ENCODE measurements around the gene TMEM154. TPM values are rescaled to one million over a fixed set of nuclear protein-coding genes. Genes with fewer than 3 reads are reported as not detected.

TMEM154 gene
- total RNA-seq, 1 donor = 11.2 TPM

DNA sequence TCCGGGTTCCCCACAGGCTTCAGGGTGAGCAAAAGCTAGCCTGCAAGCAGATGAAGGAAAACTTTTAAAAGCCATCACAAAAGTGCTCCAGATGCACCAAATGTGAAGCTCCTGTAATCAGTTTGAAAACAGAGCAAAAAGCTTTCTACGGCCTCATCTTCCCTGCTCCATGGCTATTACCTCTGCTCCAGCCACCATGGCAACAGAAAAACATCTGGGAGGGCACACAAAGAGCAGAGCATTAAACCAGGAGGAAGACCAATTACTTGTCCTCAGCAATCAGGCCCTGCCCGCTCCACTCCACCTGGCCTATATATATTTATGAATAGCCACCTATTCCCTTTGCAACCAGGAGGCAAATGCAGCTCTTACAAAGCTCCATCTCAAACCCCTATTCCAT, 33.6 kb downstream of the TMEM154 start:
- TF ChIP-seq, protein P1, sequence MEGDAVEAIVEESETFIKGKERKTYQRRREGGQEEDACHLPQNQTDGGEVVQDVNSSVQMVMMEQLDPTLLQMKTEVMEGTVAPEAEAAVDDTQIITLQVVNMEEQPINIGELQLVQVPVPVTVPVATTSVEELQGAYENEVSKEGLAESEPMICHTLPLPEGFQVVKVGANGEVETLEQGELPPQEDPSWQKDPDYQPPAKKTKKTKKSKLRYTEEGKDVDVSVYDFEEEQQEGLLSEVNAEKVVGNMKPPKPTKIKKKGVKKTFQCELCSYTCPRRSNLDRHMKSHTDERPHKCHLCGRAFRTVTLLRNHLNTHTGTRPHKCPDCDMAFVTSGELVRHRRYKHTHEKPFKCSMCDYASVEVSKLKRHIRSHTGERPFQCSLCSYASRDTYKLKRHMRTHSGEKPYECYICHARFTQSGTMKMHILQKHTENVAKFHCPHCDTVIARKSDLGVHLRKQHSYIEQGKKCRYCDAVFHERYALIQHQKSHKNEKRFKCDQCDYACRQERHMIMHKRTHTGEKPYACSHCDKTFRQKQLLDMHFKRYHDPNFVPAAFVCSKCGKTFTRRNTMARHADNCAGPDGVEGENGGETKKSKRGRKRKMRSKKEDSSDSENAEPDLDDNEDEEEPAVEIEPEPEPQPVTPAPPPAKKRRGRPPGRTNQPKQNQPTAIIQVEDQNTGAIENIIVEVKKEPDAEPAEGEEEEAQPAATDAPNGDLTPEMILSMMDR (IDR thresholded peaks at IDR 0.05; ENCODE audit: insufficient read depth, low read depth, low read length) = no peak
- H3K4me3 ChIP-seq (ENCODE audit: low read depth, low read length) = no peak overlapping the region
- no peak for DNase-seq (ENCODE audit: low read depth)

DNA sequence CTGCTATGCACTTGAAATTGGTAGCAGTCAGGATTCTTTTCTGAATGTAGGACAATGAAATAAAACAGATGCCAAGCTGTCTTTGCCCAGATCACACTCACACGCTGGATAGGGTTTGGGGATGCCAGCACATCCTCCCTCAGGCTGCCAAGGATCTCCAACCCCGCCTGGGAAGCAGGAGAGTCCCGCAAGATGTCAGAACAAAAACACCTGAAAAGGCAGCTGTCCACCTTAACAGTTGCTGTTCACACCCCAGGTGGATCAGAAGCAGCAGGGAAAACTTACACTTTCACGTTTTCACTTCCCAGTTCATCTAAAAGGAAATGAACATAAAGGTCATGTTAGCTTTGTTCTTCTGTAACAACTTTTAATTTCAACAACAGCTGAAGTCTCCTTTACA, 35.7 kb downstream of the TMEM154 start:
- TF ChIP-seq, protein P1 (IDR thresholded peaks at IDR 0.05; ENCODE audit: insufficient read depth, low read depth, low read length) = no peak
- DNase-seq (ENCODE audit: low read depth) = no peak
- H3K4me3 ChIP-seq (ENCODE audit: low read depth, low read length) = no peak overlapping the region

DNA sequence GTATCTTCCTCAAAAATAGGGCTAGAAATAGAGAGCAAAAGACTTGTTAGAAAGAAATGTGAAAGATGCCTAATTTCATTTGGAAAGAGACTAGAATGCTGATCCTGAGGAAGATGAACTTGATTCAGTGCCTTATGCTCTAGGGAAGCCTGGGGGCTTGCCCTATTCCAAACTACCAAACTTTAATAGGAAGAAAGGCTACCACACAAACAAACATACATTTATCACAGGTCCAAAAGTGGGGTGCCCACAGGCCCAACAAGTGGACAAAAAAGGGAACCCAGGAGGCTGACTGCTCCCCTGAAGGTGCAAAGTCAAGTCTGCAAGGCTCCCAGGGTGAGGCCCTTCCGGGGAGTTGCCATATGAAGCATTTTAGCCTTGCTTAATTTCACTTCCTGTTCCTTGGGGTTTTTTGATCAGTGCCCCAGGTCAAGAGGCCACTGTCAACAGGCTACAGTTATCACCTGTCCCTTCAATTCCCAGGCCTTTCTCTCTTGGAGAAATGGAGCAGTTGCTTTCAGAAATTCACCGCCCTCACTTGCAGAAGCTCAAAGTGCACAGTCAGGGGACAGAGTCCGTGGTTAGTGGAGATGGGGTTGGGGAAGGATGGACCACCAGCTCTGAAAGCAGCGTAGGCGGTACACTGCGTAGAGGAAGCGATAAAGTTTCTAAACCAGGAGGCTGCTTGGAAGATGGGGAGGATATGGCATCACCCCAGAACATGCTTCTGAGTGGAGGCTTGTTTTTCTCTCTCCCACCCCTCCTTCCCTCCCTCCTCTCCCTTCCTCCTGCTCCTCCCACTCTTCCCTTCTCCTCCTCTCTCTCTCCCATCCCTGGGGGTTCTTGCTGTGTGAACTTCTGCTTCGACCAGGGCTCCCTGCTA, 36.4 kb downstream of the TMEM154 start:
- no peak overlapping the region for H3K4me3 ChIP-seq (ENCODE audit: low read depth, low read length)
- DNase-seq (ENCODE audit: low read depth) = no peak
- TF ChIP-seq, protein P1 (IDR thresholded peaks at IDR 0.05; ENCODE audit: insufficient read depth, low read depth, low read length) = no peak

DNA sequence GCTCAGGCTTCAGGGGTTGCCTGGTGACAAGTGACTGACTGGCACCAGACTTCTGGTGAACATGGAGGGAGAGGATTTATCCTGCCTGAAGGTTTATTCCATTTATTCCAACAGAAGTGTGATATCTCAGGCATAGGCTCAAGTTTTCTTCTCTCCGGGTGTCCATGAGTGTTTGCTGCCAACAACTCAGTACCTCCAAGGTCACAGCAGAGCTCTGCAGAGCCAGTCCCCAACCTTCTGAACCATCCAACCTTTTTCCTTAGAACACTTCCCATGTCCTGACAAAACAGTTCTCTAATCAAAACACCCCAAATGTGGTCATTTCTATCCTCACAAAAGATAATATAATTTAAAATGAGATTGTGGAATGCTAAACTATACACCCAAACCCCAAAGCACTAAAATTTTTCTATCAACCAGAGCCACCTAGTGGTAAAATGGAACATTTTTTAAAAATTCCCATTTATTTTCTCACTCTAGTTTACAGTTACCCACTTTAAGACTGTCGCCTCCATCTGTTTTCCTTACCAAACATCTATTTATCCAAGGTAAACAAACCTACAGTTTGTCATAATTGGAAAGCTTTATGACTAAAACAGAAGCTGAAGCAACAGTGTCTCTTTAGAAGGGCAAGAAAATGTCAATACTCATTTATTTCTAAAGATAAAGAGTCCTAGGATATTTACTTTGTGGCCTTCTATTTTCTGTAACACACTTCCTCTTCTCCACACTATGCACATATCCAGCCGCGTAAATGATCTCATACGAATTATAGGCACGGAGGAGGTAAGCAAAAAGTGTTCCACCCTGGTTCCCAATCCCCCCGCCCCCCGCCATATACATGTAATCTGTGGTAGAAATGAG, 39.5 kb downstream of the TMEM154 start:
- DNase-seq (ENCODE audit: low read depth) = peak; percentile 44
- TF ChIP-seq, protein P1 (IDR thresholded peaks at IDR 0.05; ENCODE audit: insufficient read depth, low read depth, low read length) = peak; percentile 58
- no peak overlapping the region for H3K4me3 ChIP-seq (ENCODE audit: low read depth, low read length)

DNA sequence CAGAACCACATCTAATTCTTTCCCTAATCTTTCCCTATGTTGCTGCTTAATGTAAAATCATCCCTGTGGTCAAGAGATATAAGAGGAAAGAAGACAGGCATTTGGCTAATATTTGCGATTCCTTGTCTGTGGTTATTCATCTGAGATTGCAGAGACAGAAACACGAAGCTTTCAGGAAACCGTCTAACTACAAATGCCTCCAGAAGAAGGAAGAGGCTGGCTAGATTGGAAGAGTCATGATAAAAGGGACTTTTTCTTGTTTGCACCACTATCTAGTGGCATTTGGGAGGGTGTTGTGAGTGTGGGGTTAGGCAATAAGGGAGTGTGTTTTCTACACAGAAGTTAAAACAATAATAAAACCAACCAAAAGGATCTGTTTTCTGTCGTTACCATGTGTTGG, 43.9 kb downstream of the TMEM154 start:
- H3K4me3 ChIP-seq (ENCODE audit: low read depth, low read length) = no peak overlapping the region
- TF ChIP-seq, protein P1 (IDR thresholded peaks at IDR 0.05; ENCODE audit: insufficient read depth, low read depth, low read length) = no peak
- DNase-seq (ENCODE audit: low read depth) = peak; percentile 70

DNA sequence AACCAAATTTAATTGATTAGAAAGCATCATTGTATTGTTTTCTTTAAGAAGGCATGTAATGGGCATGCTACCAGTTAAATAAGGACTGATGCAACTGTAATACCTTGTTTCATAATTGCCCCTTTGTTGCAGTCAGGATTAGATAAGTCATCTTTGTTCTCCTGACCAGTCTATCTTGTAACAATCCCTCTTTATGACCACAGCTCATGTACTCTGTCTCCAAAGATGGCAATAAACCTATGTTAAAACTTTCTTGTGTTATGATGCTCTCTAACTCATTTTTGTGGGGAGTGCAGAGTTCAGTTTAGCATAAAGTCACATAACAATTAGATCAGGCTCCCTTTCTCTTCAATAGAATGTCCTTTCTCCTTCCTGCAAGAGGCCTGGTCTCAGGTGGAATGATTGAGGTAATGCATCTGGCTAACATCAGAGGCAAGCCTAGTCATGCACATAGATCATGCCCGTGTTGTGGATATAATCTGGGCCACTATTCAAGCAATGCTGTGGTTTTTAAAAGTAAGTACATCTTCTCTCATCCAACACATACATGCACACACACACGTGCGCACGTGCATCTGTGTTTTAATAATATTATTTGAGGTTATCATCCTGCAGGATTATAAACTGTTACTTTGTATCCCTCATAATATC, 45.6 kb downstream of the TMEM154 start:
- DNase-seq (ENCODE audit: low read depth) = peak; percentile 33
- TF ChIP-seq, protein P1 (IDR thresholded peaks at IDR 0.05; ENCODE audit: insufficient read depth, low read depth, low read length) = no peak
- no peak overlapping the region for H3K4me3 ChIP-seq (ENCODE audit: low read depth, low read length)

Data from fibroblast of villous mesenchyme (primary cell).